Mesodermal cell (in vitro differentiated cells): ENCODE measurements around the gene ERC1.

ENCODE experiments used
- H3K27ac ChIP-seq: 2 replicates; pipeline ENCODE4 v1.7.0; 2013; ENCODE audit warnings: mild to moderate bottlenecking, low read depth, low read length, moderate library complexity; ENCODE audit not compliant: severe bottlenecking
- H3K36me3 ChIP-seq: 2 replicates; pipeline ENCODE4 v1.7.1; 2013; ENCODE audit warnings: mild to moderate bottlenecking, low read length, moderate library complexity; ENCODE audit not compliant: control insufficient read depth, insufficient read depth
- H3K4me1 ChIP-seq: one replicate; pipeline ENCODE4 v1.7.1; 2013; ENCODE audit warnings: mild to moderate bottlenecking, low read length; ENCODE audit not compliant: insufficient read depth, control insufficient read depth, poor library complexity, severe bottlenecking
- H3K4me3 ChIP-seq: 2 replicates; pipeline ENCODE4 v1.7.0; 2013; ENCODE audit warnings: low read length, control low read depth, mild to moderate bottlenecking; ENCODE audit not compliant: insufficient read depth, poor library complexity, severe bottlenecking; ENCODE audit errors: extremely low read depth
- H3K9me3 ChIP-seq: 2 replicates; pipeline ENCODE4 v1.7.1; 2013; ENCODE audit warnings: mild to moderate bottlenecking, low read length, moderate library complexity; ENCODE audit not compliant: control insufficient read depth
- WGBS, 2 experiments: methylation state at CpG; one replicate each; pipeline ENCODE4 v1.1.5; 2013; ENCODE audit warnings: missing lambda C conversion rate in 2 of 2; ENCODE audit not compliant: insufficient coverage in 2 of 2; 5-methylcytosine and 5-hydroxymethylcytosine counted together

ERC1 gene

DNA sequence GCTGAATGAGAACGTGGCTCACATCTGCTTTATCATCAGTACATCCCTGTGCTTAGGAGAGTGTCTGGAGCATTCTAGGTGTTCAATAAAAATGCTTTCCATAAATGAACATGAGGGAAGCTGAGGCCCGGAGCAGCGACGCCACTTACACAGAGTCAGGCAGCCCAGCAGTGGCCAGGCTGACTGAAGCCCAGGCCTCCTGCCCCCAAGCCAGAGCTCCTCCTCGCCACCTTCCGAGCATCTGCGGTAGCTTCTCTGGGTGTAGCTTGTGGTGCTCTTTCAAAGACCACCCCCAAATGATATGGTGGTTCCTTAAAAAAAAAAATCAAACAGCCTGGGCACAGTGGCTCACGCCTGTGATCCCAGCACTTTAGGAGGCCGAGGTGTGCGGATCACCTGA lies 514.6 kb downstream of the ERC1 start:
- Histone ChIP-seq H3K4me1 (no peaks in the 10 kb centered on the region), H3K27ac (no peak overlapping the region), H3K36me3 (no peaks in the 10 kb centered on the region), H3K9me3 (no peaks in the 10 kb centered on the region), H3K4me3 (no peak overlapping the region)
- 88 to 91% methylated on average over 9 of the region's 10 CpGs for WGBS, 2 experiments

DNA sequence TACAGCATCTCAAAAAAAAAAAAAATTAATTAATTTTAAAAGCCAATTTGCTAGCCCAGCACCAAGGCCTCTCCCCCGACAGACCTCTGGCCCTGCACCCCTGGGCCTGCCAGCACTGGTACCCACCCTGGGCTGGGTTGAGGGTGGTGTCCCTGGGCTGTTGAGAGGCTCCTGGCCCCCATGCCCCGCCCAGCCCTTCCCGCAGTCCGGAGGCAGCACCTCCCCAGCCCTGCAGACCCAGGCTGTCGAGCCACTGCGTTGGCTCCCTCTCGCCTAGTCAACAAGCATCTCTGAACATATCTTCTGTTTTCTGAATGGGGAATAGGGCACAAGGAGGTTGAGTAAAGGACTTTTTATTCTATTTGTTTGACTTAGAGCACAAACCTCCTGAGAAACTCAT lies 516.3 kb downstream of the ERC1 start:
- Histone ChIP-seq H3K4me3 (no peak overlapping the region), H3K9me3 (no peaks in the 10 kb centered on the region), H3K36me3 (no peaks in the 10 kb centered on the region), H3K4me1 (no peaks in the 10 kb centered on the region), H3K27ac (no peak overlapping the region)
- 93 to 100% methylated on average over 1 to 7 of the region's 7 CpGs for WGBS, 2 experiments

DNA sequence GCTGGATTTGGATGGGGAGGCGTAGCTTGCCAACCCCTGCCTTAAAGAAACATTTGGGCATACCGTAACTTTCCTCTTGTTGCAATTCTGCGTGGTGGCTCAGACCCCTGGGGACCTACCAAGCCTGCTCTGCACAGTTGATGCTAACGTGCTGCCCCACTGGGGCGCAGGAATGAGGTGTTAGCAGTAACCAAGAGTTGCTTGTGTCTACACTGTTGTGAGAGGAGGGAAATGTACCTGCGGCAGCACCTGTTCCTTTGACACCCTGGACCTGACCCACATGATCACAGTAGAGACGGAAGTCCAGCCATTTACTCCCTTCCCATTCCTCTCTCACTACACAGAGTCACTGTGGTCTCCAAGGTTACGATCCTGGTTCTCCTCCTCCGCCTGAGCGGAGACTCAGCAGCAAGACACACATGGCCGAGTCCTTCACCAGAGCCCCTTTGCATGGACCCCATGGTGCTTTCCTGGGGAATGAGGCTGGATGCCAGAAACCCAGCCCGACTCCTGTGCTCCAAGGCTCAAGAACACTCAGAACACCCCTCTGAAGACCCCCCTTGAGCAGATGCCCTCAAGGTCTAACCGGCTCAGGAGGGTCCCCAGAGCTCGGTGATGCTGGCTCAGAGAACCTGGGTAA lies 518.5 kb downstream of the ERC1 start:
- Histone ChIP-seq H3K4me1 (no peaks in the 10 kb centered on the region), H3K9me3 (no peaks in the 10 kb centered on the region), H3K36me3 (no peaks in the 10 kb centered on the region), H3K27ac (no peak overlapping the region), H3K4me3 (no peak overlapping the region)
- WGBS, 2 experiments = 87 to 89% methylated on average over 11 to 13 of the region's 14 CpGs

DNA sequence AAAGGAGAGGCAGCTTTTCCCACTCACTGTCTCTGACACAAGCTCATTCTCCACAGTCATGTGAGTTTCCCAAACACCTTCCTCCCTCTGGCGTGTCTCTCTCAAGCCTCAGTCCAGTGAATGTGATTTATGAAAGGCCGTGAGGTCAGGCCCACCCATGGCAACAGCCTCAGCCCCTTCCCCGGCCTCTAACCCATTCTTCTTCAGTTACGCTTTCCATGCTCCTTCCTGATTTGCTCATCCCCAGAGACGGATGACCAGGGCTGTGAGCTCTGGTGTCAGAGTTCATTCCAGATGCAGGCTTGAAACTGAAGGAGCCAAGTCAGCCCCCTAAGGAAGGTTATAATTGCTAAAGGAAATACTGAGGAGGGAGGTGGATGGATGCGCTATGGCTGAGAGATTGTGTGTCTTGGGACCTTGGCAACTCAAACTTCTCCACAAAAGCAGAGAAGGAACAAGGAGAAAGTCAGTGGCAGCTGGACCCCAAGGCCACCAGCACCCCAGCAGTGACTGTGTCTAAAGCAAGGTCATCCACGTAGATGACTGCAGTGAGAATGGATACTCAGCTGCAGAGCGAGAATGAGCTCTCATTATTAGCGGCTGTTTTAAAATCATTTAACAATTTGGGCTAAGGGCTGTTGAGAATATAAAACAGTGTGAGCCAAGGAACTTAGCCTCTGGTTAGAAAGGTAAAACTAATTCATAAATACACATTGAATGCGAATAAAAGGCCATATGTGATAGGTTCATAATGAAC lies 519.2 kb downstream of the ERC1 start:
- H3K27ac ChIP-seq = no peak overlapping the region
- no peak overlapping the region for H3K4me3 ChIP-seq
- H3K4me1 ChIP-seq = no peaks in the 10 kb centered on the region
- no peaks in the 10 kb centered on the region for H3K9me3 ChIP-seq
- 85 to 87% methylated on average over 5 to 9 of the region's 10 CpGs for WGBS, 2 experiments
- H3K36me3 ChIP-seq = no peaks in the 10 kb centered on the region

DNA sequence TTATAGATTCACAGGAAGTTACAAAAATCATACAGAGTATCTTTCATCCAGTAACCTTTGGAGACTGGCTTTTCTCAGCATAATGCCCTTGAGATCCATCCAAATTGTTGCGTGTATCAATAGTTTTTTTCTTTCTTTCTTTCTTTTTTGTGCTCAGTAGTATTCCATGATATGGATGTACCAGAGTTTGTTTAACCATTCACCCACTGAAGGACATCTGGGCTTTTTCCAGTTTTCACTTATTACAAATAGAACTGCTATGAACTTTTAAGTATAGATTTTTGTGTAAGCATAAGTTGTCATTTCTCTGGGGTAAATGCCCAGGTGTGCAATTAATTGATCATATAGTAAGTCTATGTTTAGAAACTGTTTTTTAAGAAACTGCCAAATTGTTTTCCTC lies 524.0 kb downstream of the ERC1 start:
- WGBS, 2 experiments = no CpG with 5 or more reads among the region's 1 CpG
- Histone ChIP-seq H3K4me1 (peaks cover 19% of the 10 kb centered on the region), H3K27ac (no peak overlapping the region), H3K9me3 (no peaks in the 10 kb centered on the region), H3K4me3 (no peak overlapping the region), H3K36me3 (no peaks in the 10 kb centered on the region)

DNA sequence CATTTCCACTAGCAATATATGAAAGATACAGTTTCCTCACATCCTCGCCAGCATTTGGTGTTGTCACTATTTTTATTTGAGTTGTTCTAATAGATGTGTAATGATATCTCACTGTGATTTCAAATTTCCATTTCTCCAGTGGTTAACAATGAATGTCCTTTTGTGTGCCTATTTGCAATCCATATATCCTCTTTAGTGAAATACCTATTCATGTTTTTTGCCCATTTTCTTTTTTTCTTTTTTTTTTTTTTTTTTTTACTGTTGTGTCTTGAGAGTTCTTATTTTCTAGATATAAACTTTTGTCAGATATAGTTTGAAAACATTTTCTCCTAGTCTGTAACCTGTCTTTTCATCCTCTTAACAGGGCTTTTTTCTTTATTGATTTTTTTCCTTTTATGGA lies 524.4 kb downstream of the ERC1 start:
- Histone ChIP-seq H3K4me3 (no peak overlapping the region), H3K9me3 (no peaks in the 10 kb centered on the region), H3K27ac (no peak overlapping the region), H3K4me1 (peaks cover 20% of the 10 kb centered on the region), H3K36me3 (no peaks in the 10 kb centered on the region)
- WGBS, 2 experiments = no CpG with 5 or more reads among the region's 1 CpG

DNA sequence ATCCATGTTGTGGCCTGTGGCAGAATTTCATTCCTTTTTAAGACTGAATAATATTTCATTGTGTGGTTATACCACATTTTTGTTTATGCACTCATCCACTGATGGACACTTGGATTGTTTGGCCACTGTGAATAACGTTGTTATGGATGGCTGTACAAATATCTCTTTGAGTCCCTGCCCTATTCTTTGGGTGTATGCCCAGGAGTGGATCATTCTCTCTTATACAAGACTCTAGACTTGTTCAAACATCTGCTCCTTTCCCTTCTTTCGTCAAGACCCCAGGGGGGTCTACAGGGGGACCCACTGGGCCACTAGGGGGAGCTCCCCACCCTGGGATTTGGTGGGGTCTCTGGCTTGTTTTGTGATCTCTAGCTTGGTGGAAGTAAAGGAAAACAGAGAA lies 526.0 kb downstream of the ERC1 start:
- Histone ChIP-seq H3K36me3 (no peaks in the 10 kb centered on the region), H3K4me3 (no peak overlapping the region), H3K4me1 (peaks cover 20% of the 10 kb centered on the region), H3K27ac (no peak overlapping the region), H3K9me3 (no peaks in the 10 kb centered on the region)
- no CpG with 5 or more reads among the region's 2 CpGs for WGBS, 2 experiments

DNA sequence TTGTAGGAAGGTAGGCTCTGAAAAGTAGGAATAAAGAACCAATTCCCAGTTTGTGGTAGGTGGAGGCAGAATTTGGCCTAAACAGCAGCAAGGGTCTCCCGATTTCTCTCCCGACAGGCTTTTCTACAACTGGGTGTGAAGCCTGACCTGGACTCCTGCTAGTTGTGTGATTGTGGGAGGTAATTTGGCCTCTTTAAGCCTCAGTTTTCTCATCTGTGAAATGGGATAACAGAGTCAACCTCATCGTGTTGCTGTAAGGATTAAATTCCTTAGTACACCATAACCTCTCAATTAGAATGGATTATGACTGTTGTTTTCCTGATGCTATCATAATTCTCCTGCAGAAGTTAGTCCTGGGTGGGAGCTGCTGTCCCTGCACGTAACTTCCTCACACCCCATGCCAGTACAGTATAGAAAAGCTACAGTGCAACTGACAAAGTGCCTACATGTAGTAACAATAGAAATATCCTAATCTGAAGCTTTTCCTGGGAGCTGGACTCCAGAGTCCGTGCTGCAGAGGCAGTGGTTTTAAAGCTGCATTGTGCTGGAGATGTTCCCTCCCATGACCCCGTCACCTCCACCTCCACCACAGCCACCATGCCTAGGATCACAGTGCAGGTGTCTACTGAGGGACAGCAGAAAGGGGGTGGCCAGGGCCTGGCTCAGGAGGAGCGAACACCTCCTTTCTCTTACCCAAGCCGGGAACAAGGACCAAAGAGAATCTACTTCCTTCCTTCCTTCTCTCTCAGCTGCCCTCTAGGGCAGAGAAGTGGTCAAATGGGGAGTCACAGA lies 526.9 kb downstream of the ERC1 start:
- Histone ChIP-seq H3K4me1 (peaks cover 22% of the 10 kb centered on the region), H3K27ac (no peak overlapping the region), H3K36me3 (no peaks in the 10 kb centered on the region), H3K9me3 (no peaks in the 10 kb centered on the region), H3K4me3 (no peak overlapping the region)
- 86 to 100% methylated on average over 2 of the region's 8 CpGs for WGBS, 2 experiments

DNA sequence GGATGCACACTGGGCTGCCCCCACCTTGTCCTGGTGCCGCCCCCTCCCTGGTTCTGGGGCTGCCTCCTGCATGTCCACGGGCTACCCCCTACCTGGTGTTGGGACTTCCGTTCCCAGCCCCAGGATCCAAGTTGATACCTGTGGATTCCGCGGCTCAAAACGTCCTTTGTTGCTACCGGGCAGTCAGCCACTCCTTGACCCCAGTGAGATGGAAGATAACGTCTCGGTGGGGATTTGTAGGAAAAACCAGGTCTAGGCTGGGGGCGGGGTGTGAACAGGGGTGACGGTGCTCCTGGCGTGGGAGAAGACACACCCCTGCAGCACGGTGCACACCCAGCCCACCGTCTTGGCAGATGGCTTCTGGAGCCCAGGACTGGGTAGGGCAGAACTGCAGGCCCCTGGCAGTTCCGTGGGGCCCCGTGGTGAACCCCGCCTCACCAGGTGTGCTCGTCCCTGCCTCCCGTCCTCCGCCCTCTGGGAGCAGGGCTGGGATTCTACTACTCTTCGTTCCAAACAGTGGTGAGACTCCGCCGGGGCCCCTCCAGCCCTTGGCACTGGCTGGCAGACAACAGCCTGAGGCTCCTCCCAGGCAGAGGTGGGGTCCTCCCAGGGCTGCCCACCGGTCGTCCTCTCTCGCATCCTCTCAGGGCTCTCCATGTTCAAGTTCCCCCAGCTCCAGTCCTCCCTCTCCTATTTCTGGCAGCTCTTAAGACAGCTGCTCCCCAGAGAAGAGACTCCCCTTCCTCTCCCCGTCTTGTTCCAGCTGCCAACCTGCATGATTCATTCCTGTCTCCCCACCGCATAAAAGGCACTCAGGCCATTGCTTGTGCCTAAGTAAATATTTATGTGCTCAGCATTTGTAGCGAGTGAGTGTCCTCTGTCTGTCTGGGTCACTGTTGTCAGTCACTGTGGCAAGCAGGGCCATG lies 527.8 kb downstream of the ERC1 start:
- H3K27ac ChIP-seq = no peak overlapping the region
- H3K4me1 ChIP-seq = peaks cover 30% of the 10 kb centered on the region
- H3K9me3 ChIP-seq = no peaks in the 10 kb centered on the region
- no peaks in the 10 kb centered on the region for H3K36me3 ChIP-seq
- no peak overlapping the region for H3K4me3 ChIP-seq
- 76 to 86% methylated on average over 19 to 27 of the region's 29 CpGs for WGBS, 2 experiments

DNA sequence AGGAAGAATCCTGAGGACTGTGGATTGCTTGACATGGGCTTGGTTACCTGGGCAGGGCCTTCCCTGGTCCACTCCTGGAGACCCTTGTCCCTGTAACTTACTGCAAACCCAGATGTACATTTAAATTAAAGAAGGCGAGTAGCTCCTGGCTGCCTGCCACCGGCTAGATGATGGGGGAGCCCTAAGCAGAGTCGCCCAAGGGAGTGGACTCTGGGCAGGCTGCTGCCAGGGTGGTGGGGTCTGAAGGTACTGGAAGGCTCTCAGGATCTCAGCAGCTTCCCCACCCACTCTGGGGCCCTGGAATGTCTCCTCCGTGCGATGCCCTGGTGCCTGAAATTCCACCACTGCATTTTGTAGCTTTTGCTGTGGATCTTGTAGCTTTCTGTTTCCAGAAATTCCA lies 528.6 kb downstream of the ERC1 start:
- Histone ChIP-seq H3K36me3 (no peaks in the 10 kb centered on the region), H3K27ac (no peak overlapping the region), H3K9me3 (no peaks in the 10 kb centered on the region), H3K4me1 (peaks cover 34% of the 10 kb centered on the region), H3K4me3 (no peak overlapping the region)
- WGBS, 2 experiments = 81 to 83% methylated on average over 3 to 4 of the region's 5 CpGs
